GM12801 (cell line): Measurements from ENCODE around the gene TBC1D4.

ENCODE experiments used
- TF ChIP-seq, protein P1 (sequence below): IDR thresholded peaks from one replicate; pipeline ENCODE4 v1.5.1; 2011; ENCODE audit warnings: control low read depth; ENCODE audit not compliant: insufficient read length; ENCODE audit errors: extremely low read depth

The TBC1D4 gene

GRCh38 chr13:75324413-75324940 is 157.5 kb downstream of the TBC1D4 start:
- TF ChIP-seq, protein P1, sequence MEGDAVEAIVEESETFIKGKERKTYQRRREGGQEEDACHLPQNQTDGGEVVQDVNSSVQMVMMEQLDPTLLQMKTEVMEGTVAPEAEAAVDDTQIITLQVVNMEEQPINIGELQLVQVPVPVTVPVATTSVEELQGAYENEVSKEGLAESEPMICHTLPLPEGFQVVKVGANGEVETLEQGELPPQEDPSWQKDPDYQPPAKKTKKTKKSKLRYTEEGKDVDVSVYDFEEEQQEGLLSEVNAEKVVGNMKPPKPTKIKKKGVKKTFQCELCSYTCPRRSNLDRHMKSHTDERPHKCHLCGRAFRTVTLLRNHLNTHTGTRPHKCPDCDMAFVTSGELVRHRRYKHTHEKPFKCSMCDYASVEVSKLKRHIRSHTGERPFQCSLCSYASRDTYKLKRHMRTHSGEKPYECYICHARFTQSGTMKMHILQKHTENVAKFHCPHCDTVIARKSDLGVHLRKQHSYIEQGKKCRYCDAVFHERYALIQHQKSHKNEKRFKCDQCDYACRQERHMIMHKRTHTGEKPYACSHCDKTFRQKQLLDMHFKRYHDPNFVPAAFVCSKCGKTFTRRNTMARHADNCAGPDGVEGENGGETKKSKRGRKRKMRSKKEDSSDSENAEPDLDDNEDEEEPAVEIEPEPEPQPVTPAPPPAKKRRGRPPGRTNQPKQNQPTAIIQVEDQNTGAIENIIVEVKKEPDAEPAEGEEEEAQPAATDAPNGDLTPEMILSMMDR, result no peak

GRCh38 chr13:75321084-75321483 is 160.9 kb downstream of the TBC1D4 start:
- TF ChIP-seq, protein P1, result no peak

- TF ChIP-seq, protein P1, result no peak
Measured at GRCh38 chr13:75319254-75319653, 162.7 kb downstream of the TBC1D4 start.

DNA sequence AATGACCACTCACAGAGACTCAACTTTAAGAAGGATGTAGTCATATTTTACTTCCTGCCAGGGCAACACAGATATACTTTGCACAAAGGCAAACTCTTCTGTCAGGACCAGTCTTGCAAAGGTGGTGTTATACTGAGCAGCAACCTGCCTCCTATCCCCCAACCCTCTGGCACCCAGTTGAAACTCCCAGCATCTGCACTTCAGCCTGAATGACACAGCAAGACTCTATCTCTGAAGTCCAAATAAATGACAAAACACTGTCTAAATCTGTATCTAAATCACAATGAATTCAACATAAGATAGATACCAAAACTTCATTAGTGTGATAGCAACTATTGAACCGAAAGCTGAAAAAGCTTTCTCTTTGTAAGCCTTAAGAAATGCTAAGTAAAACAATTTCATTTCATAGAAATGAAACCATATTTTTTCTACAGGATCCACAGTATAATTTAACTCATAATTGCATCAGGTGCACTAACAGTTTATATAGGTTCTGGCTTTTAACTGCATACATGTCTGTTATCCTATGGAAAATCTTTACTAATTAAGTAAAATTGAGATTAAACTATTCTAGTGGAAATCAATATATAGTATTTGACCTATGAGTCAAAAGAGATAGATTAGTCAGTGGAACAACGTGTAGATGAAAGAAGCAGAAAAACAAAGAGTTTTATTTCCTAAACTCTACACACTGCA is 163.7 kb downstream of the TBC1D4 start:
- TF ChIP-seq, protein P1, result no peak

GRCh38 chr13:75316427-75316826 is 165.5 kb downstream of the TBC1D4 start:
- TF ChIP-seq, protein P1, result no peak

DNA sequence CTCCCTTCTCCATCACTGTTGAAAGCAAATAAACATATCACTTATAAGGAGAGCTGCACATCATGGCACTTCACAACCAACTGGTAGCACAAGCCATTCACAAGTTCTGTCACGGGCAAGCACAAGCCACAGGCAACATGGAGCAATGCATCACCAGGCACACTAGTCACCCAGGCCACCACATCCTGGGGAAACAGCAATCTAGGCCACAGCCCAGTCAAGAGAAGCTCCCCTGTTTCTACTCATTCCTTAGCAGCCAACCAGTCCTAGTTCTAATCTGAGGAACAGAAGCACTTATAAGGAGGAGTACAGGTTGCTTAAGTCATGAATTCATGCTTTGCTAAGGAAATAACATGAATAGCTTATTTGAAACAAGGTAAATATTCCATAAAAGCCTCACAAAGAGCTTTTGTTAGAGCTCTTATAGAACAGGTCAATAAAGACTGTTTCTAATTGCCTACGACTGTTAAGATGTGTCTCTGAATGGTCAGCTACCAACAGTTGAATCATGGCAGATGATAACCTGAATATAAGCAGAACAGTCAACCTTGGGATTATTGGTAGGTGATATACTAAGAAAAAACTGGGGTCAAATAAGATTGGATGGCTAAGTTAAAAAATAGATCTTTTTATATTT is 169.0 kb downstream of the TBC1D4 start:
- TF ChIP-seq, protein P1, result no peak

GRCh38 chr13:75309981-75310580 is 171.9 kb downstream of the TBC1D4 start:
- TF ChIP-seq, protein P1, result no peak
